AG04450 (cell line): ENCODE measurements around the gene ZFP42. TPM values are rescaled to one million over a fixed set of nuclear protein-coding genes. Genes with fewer than 3 reads are reported as not detected.
"Not testable (repeated sequence)": the region's sequence is repeated elsewhere in the genome, so short reads cannot be mapped to it uniquely, and the experiment has no call there.

Experiments used
- CTCF ChIA-PET: fragments of 300-600, 350-600 bp; formaldehyde crosslinking; extraction: SDS; loops from one replicate; lab custom pipeline; 2022; ENCODE audit warnings: antibody characterized with exemption, inconsistent platforms; lab: Charles Lee
- POLR2A ChIA-PET: fragments of 350-600 bp; formaldehyde crosslinking; extraction: SDS; loops from one replicate; lab custom pipeline; 2021; ENCODE audit warnings: antibody characterized with exemption, inconsistent platforms; lab: Yijun Ruan, JAX
- DNase-seq: peaks from one replicate; pipeline ENCODE4 v3.0.0-alpha.2; 2011; ENCODE audit warnings: low read depth, low spot score
- H3K27ac ChIP-seq: one replicate; pipeline ENCODE4 v1.5.1; 2012; ENCODE audit warnings: low read depth, low read length, control low read depth
- H3K27me3 ChIP-seq: one replicate; pipeline ENCODE4 v1.6.0; 2012; ENCODE audit warnings: low read length; ENCODE audit not compliant: control insufficient read depth, insufficient read depth
- H3K4me3 ChIP-seq: 2 replicates; pipeline ENCODE4 v1.5.1; 2011; ENCODE audit warnings: mild to moderate bottlenecking, low read depth, low read length, control low read depth
- H3K9me3 ChIP-seq: 2 replicates; pipeline ENCODE4 v1.5.1; 2012; ENCODE audit warnings: low read length; ENCODE audit not compliant: control insufficient read depth, insufficient read depth
- polyA plus RNA-seq: library from polyadenylated mRNA; depleted of rRNA; stranded (reverse); fragments of >200 nt; gene quantifications from 2 replicates; pipeline ENCODE4 v1.2.3, GENCODE V29; 2011
- TF ChIP-seq, protein P1 (sequence below): IDR thresholded peaks from 2 replicates; pipeline ENCODE4 v1.5.1; 2011; ENCODE audit warnings: low read depth, low read length, control low read depth, inconsistent platforms

ZFP42 gene
- polyA plus RNA-seq, 1 experiment: 0.05 TPM

DNA sequence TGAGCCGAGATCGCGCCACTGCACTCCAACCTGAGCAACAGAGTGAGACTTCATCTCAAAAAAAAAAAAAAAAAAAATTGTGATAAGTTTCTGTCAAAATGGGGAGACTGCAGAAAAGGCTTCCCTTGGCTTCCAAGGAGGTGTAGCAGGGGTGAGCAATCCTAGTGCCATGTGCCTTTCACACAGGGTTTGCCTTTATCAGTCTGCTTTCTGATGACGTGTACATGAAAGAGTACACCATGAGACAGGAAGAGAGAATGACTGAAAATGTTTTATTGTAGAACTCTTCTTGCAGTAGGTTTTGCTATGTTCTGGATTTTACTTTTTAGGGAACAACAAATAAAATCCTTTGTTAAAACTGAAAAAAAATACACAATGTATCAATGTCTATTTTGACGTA lies 23.4 kb upstream of the ZFP42 start:
- no peak for DNase-seq
- Histone ChIP-seq H3K27ac (no peak overlapping the region), H3K4me3 (no peak overlapping the region), H3K27me3 (no peaks in the 10 kb centered on the region), H3K9me3 (peaks cover 14% of the 10 kb centered on the region)
- POLR2A ChIA-PET: no interaction called here
- TF ChIP-seq, protein P1, sequence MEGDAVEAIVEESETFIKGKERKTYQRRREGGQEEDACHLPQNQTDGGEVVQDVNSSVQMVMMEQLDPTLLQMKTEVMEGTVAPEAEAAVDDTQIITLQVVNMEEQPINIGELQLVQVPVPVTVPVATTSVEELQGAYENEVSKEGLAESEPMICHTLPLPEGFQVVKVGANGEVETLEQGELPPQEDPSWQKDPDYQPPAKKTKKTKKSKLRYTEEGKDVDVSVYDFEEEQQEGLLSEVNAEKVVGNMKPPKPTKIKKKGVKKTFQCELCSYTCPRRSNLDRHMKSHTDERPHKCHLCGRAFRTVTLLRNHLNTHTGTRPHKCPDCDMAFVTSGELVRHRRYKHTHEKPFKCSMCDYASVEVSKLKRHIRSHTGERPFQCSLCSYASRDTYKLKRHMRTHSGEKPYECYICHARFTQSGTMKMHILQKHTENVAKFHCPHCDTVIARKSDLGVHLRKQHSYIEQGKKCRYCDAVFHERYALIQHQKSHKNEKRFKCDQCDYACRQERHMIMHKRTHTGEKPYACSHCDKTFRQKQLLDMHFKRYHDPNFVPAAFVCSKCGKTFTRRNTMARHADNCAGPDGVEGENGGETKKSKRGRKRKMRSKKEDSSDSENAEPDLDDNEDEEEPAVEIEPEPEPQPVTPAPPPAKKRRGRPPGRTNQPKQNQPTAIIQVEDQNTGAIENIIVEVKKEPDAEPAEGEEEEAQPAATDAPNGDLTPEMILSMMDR: no peak
- CTCF ChIA-PET: no interaction called here

DNA sequence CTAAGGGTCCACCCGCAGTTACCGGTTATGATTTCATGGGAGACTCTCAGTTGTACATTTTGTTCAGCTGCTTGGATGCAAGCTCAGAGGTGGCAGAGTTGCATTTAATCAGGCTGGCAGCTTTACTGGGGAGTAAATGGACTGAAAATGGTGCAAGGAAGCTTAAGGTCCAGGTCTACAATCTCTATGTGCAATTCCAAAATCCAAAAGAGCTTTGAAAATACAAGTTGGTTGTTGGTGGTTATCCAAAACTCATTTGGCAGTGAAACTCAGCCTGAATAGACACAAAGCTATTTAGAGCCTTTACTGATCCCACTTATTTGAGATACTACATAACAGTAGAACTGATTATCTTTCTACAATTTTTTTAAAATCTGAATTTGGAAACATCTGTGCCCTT lies 11.8 kb upstream of the ZFP42 start:
- POLR2A ChIA-PET: interaction anchor here (0.5 kb wide), 1 partner anchor 60 kb away, joined by 7 read pairs; no protein-coding TSS in a partner anchor
- no peaks in the 10 kb centered on the region for H3K27me3 ChIP-seq
- peaks cover 20% of the 10 kb centered on the region for H3K9me3 ChIP-seq
- CTCF ChIA-PET: no interaction called here
- TF ChIP-seq, protein P1: no peak
- no peak overlapping the region for H3K27ac ChIP-seq
- DNase-seq: no peak
- no peak overlapping the region for H3K4me3 ChIP-seq

DNA sequence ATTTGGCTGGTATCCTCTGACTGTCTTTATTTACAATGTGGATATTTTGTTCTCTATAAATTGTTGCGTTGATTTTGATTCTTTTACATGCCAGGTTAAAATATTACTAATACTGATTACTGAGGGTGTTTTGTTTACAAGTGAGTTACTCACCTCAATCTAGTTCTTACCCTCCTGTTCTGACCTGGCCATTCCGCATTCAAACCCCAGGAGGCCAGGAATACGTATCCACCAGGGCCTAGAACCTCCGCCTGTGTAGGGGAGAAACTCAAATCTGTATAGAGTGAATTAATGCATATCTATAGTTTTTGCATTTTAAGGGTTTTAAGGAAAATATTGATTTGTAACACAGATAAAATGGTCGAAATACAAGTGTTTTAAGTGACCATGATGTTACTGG lies 2.6 kb upstream of the ZFP42 start:
- CTCF ChIA-PET: no interaction called here
- no peak overlapping the region for H3K4me3 ChIP-seq
- DNase-seq: no peak
- POLR2A ChIA-PET: no interaction called here
- H3K27me3 ChIP-seq: no peaks in the 10 kb centered on the region
- H3K9me3 ChIP-seq: peaks cover 40% of the 10 kb centered on the region
- no peak overlapping the region for H3K27ac ChIP-seq
- TF ChIP-seq, protein P1: no peak

DNA sequence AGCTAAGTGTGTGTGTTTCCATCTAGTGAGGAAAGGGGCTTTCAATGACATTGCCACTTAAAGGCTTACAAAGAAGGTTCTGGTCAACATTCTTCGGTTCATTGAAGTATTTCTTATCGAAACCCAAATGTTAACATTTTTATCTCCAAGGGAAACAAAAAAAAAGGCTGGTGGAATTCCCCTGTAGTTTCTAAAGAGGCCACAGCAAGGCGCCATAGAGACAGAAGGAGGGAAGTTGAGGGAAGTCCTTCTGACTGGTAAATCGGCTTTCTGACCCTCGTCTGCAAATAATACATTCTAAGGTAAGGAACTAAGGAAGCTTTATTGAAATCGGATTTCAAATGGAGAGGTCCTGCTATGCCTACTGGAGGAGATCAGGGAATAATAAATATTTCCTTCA lies 1.7 kb upstream of the ZFP42 start:
- H3K27ac ChIP-seq: no peak overlapping the region
- no peak for DNase-seq
- peaks cover 39% of the 10 kb centered on the region for H3K9me3 ChIP-seq
- no peak overlapping the region for H3K4me3 ChIP-seq
- H3K27me3 ChIP-seq: no peaks in the 10 kb centered on the region
- TF ChIP-seq, protein P1: 0 out of 2 replicates have a peak, but pooled peaks have one; percentile 16
- CTCF ChIA-PET: no interaction called here
- POLR2A ChIA-PET: no interaction called here

DNA sequence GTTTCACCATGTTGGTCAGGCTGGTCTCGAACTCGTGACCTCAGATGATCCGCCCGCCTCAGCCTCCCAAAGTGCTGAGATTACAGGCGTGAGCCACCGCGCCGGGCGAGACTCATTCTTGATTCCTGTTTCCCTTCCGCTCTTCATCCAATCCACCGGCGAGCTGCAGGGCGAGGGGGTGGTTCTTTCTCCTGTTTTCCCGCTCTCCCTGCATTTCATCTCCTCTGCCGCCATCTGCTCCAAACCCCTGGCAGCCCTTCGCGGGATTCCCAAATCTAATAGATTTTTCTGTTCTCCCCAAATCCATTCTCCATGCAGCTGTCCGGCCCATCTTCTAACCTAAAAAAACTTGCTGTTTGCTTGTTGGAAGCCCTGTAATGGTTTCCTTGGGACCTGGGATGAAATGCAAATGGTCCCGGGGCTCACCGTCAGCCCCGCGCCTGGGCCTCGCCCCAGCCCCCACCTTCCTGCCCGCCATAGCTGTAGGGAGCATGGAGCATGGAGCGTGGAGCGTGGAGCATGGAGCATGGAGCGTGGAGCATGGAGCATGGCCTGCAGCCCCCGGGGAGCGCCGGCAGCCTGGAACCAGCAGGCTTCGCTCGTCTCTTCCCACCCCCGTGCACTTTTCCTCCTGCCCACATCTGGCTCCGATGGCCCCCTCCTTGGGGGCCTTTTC lies 1.1 kb downstream of the ZFP42 start:
- no peak for DNase-seq
- H3K4me3 ChIP-seq: no peak overlapping the region
- POLR2A ChIA-PET: no interaction called here
- no peaks in the 10 kb centered on the region for H3K27me3 ChIP-seq
- H3K27ac ChIP-seq: no peak overlapping the region
- TF ChIP-seq, protein P1: no peak
- peaks cover 34% of the 10 kb centered on the region for H3K9me3 ChIP-seq
- CTCF ChIA-PET: no interaction called here

DNA sequence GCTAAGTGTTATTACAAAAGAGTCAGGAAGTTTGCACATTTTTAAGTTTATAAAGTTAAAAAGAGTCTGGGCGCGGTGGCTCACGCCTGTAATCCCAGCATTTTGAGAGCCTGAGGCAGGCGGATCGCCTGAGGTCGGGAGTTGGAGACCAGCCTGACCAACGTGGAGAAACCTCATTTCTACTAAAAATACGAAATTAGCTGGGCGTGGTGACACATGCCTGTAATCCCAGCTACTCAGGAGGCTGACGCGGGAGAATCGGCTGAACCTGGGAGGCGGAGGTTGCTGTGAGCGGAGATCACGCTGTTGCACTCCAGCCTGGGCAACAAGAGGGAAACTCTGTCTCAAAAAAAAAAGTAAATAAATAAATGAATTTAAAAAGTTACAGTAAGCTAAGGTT lies 2.4 kb downstream of the ZFP42 start:
- peaks cover 35% of the 10 kb centered on the region for H3K9me3 ChIP-seq
- CTCF ChIA-PET, DNase-seq: not testable (repeated sequence)

More for the DNA sequence above, 2.4 kb downstream of the ZFP42 start:
- H3K27ac ChIP-seq, POLR2A ChIA-PET, H3K27me3 ChIP-seq, H3K4me3 ChIP-seq: not testable (repeated sequence)
